Cardiac septum (tissue), 1 donor: ENCODE data around the gene KHDC4. TPM values are rescaled to one million over a fixed set of nuclear protein-coding genes. Genes with fewer than 3 reads are reported as not detected.

Experiments used
- DNase-seq: peaks from one replicate; pipeline ENCODE4 v3.0.0-alpha.2; 2020; ENCODE audit warnings: low spot score
- intact Hi-C: fragments of 100-400 bp; cut with DNase I; formaldehyde crosslinking; loops from one replicate; pipeline ENCODE4 v1.14.0; 2022
- total RNA-seq: library from RNA; stranded (reverse); fragmentation: NEBNext Ultra II Directional; extraction: Animal tissue kit (Norgen Biotek cat#: 25700); gene quantifications from one replicate; pipeline ENCODE4 v1.2.1, GENCODE V29; 2021
- donor health status: DM: no; HTN: no; CAD: no.

The KHDC4 gene
- total RNA-seq, 1 donor from 2014 or later, result 26.8 TPM

- DNase-seq, result no peak
- intact Hi-C loops, result no loop called here
Observed at GRCh38 chr1:155971910-155972809, 37.9 kb upstream of the KHDC4 start.

DNA sequence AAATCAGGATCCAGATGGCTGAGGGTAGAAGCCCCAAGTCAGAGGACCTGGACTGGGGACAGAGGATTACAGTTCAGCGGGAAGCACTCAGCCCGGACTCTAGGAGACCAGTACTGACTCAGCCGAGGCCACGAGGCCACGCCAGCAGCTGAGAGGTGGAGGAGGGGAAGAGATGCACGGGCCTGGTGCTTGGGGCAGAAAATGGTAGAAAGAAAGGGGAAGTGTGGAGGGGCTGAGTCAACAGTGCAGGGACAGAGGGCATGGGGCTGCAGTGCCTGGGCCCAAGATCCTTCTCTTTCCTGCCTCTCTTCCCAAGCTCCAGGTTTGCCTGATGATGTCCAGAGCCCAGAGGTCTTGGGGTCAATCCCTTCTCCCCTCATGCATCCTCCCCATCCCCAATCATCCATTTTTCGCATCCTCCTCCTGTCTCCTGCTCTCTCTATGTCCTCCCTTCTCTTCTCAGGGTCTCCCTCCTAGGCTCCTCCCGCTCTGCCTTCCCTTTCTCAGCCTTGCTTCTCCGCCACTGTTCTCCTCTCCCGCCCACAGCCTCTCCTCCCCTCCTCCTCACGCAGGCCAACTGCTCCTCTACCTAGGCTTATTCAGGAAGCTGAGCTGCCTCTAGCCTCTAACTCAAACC is 36.4 kb upstream of the KHDC4 start:
- intact Hi-C loops, result no loop called here

DNA sequence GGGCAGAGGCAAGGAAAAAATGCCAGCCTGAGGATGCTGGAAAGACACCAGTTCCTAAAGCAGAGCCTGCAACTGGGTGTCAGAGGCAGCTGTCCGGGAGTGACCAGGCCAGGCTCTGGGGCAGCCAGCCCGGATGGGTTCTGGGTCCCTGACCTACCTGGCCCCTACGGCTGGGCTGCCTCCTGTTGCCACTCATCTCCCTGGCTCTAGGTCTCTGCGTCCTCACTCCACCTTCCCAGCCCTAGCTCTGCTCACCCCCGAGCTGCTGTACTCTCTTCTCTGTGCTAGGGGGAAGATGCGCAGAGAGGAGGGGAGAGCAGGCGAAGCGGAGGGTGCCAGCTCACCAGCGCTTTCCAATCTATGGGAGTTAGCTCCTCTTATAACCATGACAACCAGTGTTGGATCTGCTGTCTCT is 35.2 kb upstream of the KHDC4 start:
- intact Hi-C loops, result no loop called here
- DNase-seq, result no peak

More for the DNA sequence above, 36.4 kb upstream of the KHDC4 start:
- peak; percentile 93 for DNase-seq

GRCh38 chr1:155968670-155969069 is 34.5 kb upstream of the KHDC4 start:
- intact Hi-C loops, result no loop called here
- DNase-seq, result no peak

- intact Hi-C loops, result no loop called here
- no peak for DNase-seq
Observed at GRCh38 chr1:155968051-155968400, 33.8 kb upstream of the KHDC4 start.

GRCh38 chr1:155967341-155968050 is 33.3 kb upstream of the KHDC4 start:
- peak; percentile 83 for DNase-seq

DNA sequence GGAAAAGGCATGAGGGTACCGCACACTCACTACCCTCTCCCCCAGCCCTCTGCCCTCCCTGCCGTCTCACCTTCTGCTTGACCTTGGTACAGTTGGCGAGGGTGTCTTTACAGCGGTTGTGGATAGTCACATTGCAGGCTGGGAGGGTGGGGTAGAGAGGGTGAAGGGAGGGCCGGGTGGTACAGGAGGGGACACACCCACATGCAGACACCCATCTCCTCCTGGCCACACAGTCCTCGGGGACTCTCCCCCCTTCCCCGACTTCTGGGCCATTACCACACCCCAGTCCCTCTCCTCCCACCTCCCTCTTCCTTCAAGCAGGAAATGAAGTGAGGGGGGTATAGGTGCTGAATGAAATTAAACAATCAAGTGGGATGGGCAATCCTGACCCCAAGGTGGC is 32.5 kb upstream of the KHDC4 start:
- no peak for DNase-seq

More at GRCh38 chr1:155967341-155968050, 33.3 kb upstream of the KHDC4 start:
- intact Hi-C loops, result loop anchor here (1.0 kb wide), 1 partner anchor 11 kb away; the partner anchor contains the start of gene ARHGEF2

GRCh38 chr1:155966135-155966534 is 31.9 kb upstream of the KHDC4 start:
- intact Hi-C loops, result no loop called here
- DNase-seq, result no peak

More for the DNA sequence above, 32.5 kb upstream of the KHDC4 start:
- intact Hi-C loops, result loop anchor here (1.0 kb wide), 1 partner anchor 12 kb away; the partner anchor contains the start of gene ARHGEF2

- intact Hi-C loops, result no loop called here
- DNase-seq, result no peak
Observed at GRCh38 chr1:155964193-155964592, 30.0 kb upstream of the KHDC4 start.

GRCh38 chr1:155962599-155963211 is 28.5 kb upstream of the KHDC4 start:
- no peak for DNase-seq
- intact Hi-C loops, result no loop called here

- DNase-seq, result peak; percentile 88
- intact Hi-C loops, result loop anchor here (2.0 kb wide), 2 partner anchors 17 to 21 kb away; partner anchors contain the start of genes ARHGEF2 and RXFP4
Observed at GRCh38 chr1:155961937-155962336, 27.7 kb upstream of the KHDC4 start.

DNA sequence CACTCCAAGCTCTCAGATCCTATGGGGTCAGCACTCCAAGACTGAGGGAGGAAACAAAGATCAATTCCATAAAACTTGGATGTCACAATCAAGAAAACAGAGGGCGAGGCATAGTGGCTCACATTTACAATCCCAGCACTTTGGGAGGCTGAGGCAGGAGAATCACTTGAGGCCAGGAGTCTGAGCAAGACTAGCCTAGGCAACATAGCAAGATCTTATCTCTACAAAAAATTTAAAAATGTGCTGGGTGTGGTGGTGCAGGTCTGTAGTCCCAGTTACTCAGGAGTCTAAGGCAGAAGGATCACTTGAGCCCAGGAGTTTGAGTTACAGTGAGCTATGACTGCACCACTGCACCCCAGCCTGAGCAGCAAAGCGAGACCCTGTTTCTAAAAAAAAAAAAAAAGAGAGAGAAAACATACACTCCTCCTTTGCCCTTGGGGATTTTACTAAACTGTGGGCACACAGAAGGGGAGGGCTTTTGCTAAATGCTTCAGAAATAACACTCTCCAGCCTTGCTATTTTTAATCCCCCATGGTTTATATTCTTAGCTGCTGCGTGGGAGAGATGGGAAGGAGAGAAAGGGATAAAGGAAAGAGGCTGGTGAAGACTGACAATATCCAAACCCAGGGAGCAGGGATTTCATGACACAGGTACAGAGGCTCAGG is 26.0 kb upstream of the KHDC4 start:
- intact Hi-C loops, result loop anchor here (2.0 kb wide), 2 partner anchors 19 kb away; partner anchors contain the start of genes ARHGEF2 and RXFP4
- no peak for DNase-seq

GRCh38 chr1:155957411-155957915 is 23.2 kb upstream of the KHDC4 start:
- intact Hi-C loops, result no loop called here

DNA sequence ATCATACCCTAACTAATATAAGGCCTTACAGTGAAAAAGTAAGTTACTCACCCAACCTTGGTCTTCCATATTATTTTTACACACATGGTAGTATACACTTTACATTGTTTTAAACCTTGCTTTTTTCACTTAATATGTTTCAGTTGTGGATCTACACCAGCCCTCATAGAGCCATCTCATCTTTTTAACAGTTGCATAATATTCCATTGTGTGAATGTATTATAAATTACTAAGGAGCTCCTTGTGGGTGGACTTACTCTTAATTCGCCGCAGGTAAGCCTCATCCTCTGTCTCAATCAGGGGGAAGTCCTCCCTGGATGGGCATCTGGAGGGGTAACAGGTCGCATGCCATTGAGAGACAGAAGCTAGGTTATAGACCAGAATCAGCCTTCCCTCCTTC is 20.4 kb upstream of the KHDC4 start:
- intact Hi-C loops, result no loop called here
- DNase-seq, result no peak

More at GRCh38 chr1:155957411-155957915, 23.2 kb upstream of the KHDC4 start:
- no peak for DNase-seq

GRCh38 chr1:155952505-155952890 is 18.3 kb upstream of the KHDC4 start:
- no peak for DNase-seq
- intact Hi-C loops, result no loop called here

DNA sequence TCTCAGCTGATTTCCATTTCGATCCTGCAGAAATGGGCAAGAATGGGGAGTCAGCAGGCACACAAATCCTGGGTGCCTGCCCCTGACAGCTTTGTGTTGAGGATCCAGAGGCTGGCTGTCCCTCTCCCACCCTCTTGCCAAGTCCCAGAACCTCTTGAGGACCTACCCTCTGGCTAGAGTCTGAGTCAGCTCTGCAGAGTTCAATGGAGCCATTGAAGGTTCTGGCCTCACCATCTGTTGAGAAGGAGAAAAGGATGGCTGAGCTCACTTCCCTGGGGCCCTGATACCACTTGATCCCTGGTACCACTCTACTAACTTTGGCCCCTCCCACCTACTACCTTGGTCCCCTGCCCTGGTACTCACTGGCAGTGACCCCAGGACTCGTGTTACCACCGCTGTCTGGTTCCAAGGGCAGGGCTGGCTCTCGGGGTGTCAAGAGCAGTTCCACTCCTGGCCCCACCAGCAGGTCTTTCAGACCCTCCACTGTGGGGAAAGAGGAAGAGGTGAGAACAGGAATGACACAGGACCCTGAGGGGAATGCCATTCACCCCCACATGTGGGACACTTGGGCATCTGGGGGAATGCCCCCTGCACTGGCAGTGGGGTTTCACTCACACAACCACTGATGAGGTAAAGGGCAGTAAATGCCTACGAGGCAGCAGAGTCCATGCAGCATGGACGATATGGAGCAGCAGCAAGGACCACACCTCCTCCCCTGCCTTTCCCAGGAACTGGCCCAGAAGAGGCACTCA is 17.7 kb upstream of the KHDC4 start:
- peak; percentile 9 for DNase-seq
- intact Hi-C loops, result no loop called here

- intact Hi-C loops, result no loop called here
- peak; percentile 70 for DNase-seq
Observed at GRCh38 chr1:155950829-155951228, 16.6 kb upstream of the KHDC4 start.

DNA sequence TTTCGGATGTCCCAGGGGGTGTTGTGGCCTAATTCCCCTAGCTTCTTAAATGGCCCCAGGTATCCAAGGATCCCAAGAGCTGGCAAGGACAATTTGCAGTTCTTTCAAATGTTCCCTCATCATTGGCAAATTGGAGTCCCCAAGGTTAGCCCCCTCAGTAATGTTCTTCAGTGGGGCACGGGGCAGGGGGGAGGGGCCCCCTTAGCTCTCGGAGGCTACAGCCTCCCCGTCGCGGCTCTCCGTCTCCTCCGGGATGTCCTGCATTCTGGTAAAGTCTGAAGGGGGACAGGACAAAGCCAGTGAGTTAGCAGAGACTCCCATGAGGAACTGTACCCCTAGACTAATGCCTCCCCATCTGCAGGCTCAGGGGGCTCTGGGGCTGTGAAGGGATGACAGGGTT is 13.5 kb upstream of the KHDC4 start:
- peak; percentile 35 for DNase-seq
- intact Hi-C loops, result no loop called here
